GM12875 (cell line): ENCODE measurements around the gene CACNG3.
"Not testable (repeated sequence)": the region's sequence is repeated elsewhere in the genome, so short reads cannot be mapped to it uniquely, and the experiment has no call there.

Experiments
- H3K4me3 ChIP-seq: one replicate; pipeline ENCODE4 v1.5.1; 2011; ENCODE audit warnings: low read depth, low read length, control low read depth
- TF ChIP-seq, protein P1 (sequence below): IDR thresholded peaks from 2 replicates; pipeline ENCODE4 v1.5.1; 2011; ENCODE audit warnings: low read depth, mild to moderate bottlenecking, control low read depth, inconsistent platforms, low read length, moderate library complexity, borderline replicate concordance; ENCODE audit not compliant: insufficient read depth

The CACNG3 gene

DNA sequence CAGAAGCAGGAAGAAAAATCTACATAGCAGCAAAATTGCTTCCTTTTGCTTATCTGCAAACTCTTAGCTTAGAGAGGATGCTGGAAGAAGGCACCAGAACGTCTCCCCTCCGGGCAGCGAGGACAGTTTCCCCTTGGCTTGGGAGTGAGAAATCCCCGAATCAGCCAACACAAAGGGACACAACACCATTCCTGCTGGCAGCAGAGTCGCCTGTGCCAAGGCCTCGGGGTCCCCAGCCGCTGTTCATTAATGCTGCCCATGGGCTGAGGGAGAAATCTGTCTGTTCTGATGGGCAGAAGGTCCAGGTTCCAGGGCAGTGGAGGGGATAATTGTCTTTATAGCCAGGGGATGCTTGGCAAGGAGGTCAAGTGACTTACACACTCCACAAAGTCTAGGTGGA, 38.0 kb downstream of the CACNG3 start:
- TF ChIP-seq, protein P1, sequence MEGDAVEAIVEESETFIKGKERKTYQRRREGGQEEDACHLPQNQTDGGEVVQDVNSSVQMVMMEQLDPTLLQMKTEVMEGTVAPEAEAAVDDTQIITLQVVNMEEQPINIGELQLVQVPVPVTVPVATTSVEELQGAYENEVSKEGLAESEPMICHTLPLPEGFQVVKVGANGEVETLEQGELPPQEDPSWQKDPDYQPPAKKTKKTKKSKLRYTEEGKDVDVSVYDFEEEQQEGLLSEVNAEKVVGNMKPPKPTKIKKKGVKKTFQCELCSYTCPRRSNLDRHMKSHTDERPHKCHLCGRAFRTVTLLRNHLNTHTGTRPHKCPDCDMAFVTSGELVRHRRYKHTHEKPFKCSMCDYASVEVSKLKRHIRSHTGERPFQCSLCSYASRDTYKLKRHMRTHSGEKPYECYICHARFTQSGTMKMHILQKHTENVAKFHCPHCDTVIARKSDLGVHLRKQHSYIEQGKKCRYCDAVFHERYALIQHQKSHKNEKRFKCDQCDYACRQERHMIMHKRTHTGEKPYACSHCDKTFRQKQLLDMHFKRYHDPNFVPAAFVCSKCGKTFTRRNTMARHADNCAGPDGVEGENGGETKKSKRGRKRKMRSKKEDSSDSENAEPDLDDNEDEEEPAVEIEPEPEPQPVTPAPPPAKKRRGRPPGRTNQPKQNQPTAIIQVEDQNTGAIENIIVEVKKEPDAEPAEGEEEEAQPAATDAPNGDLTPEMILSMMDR = no peak
- H3K4me3 ChIP-seq = no peak overlapping the region

DNA sequence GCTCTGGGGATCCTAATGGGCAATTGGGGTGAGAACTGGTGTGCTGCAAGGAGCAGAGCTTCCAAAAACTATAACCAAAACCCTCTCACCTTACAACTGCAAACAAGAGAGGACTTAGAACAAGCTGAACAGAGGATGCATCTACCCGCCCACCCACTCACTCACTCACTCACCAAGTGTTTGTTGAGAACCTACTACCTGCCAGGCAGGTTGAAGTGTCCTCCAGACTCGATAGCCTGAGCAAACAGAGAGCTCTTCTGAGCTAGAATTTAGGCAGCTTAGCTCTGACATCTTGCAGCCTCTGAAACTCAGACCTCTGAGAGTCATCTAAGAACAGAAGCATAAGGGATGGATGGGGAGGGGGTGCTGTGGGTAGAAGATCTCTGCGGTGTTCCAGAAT, 41.2 kb downstream of the CACNG3 start:
- no peak overlapping the region for H3K4me3 ChIP-seq
- TF ChIP-seq, protein P1 = no peak

- H3K4me3 ChIP-seq = no peak overlapping the region
- TF ChIP-seq, protein P1 = no peak
These were observed 42.5 kb downstream of the CACNG3 start for GRCh38 chr16:24298548-24299167.

DNA sequence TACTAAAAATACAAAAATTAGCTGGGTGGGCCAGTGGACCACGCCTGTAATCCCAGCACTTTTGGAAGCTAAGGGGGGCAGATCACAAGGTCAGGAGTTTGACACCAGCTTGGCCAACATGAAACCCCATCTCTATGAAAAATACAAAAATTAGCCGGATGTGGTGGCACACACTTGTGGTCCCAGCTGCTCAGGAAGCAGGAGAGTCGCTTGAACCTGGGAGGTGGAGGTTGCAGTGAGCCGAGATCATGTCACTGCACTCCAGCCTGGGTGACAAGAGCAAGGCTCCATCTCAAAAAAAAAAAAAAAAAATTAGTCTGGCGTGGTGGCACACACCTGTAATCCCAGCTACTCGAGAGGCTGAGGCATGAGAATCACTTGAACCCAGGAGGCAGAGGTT, 44.6 kb downstream of the CACNG3 start:
- not testable (repeated sequence) for H3K4me3 ChIP-seq

- H3K4me3 ChIP-seq = no peak overlapping the region
- TF ChIP-seq, protein P1 = no peak
These were observed 46.5 kb downstream of the CACNG3 start for GRCh38 chr16:24302636-24303035.

DNA sequence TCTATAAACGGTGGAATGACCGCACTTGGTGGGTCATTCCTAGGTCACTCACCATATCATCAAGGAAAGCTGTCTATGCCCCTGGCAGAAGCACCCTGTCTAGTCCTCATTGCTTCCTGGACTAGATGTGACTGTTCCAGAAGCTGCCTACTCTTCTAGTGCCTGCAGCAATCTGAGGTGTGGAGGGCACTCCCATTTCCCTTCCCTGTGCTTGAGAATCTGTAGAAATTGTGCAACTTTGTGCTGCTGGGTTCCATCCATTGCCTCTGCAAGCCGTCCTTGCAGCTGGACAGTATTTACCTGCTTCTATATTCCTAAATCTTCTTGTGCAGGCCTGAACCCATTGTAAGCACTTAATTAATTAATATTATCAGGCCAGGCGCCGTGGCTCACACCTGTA, 52.1 kb downstream of the CACNG3 start:
- TF ChIP-seq, protein P1 = no peak
- H3K4me3 ChIP-seq = no peak overlapping the region

GRCh38 chr16:24309258-24310142, 53.4 kb downstream of the CACNG3 start:
- TF ChIP-seq, protein P1 = no peak

More at GRCh38 chr16:24309258-24310142, 53.4 kb downstream of the CACNG3 start:
- H3K4me3 ChIP-seq = no peak overlapping the region
